ENCODE results near the gene KRTAP9-1. TPM values are rescaled to one million over a fixed set of nuclear protein-coding genes. Genes with fewer than 3 reads are reported as not detected.
"Not testable (repeated sequence)": the region's sequence is repeated elsewhere in the genome, so short reads cannot be mapped to it uniquely, and the experiment has no call there.

The KRTAP9-1 gene
- not detected in 2 replicates for total RNA-seq

GRCh38 chr17:41189837-41190318 is at the start of gene KRTAP9-1:
Gene KRTAP9-1 (plus strand): TSS chr17:41189887. CDS start chr17:41189887, 0 bp downstream.
- intact Hi-C loops (cut with micrococcal nuclease) = not testable (repeated sequence)

GRCh38 chr17:41140360-41141131 is 49.1 kb upstream of the KRTAP9-1 start, which contains the start of gene KRTAP4-6:
Gene KRTAP4-6 (minus strand): TSS chr17:41140544. CDS start chr17:41140487, 57 bp downstream.
- intact Hi-C loops (cut with micrococcal nuclease) = no loop called here

- intact Hi-C loops (cut with micrococcal nuclease) = no loop called here
Measured at GRCh38 chr17:41141361-41141760, 48.3 kb upstream of the KRTAP9-1 start.

- intact Hi-C loops (cut with micrococcal nuclease) = no loop called here
Measured at GRCh38 chr17:41144846-41145245, 44.8 kb upstream of the KRTAP9-1 start.

GRCh38 chr17:41145261-41145660 is 44.4 kb upstream of the KRTAP9-1 start:
- intact Hi-C loops (cut with micrococcal nuclease) = no loop called here

- intact Hi-C loops (cut with micrococcal nuclease) = no loop called here
Measured at GRCh38 chr17:41147531-41148204, 42.0 kb upstream of the KRTAP9-1 start.

- intact Hi-C loops (cut with micrococcal nuclease) = not testable (repeated sequence)
Measured at GRCh38 chr17:41148971-41149651, 40.6 kb upstream of the KRTAP9-1 start.

GRCh38 chr17:41149652-41149985 is 40.1 kb upstream of the KRTAP9-1 start, which contains the start of gene KRTAP4-5:
Gene KRTAP4-5 (minus strand): TSS chr17:41149825. CDS start chr17:41149767, 58 bp downstream.
- intact Hi-C loops (cut with micrococcal nuclease) = no loop called here

- intact Hi-C loops (cut with micrococcal nuclease) = no loop called here
Measured at GRCh38 chr17:41150026-41150425, 39.7 kb upstream of the KRTAP9-1 start.

GRCh38 chr17:41151525-41151924 is 38.2 kb upstream of the KRTAP9-1 start:
- intact Hi-C loops (cut with micrococcal nuclease) = no loop called here

- intact Hi-C loops (cut with micrococcal nuclease) = no loop called here
Measured at GRCh38 chr17:41153856-41154255, 35.8 kb upstream of the KRTAP9-1 start.

GRCh38 chr17:41160190-41160589 is 29.5 kb upstream of the KRTAP9-1 start:
- intact Hi-C loops (cut with micrococcal nuclease) = not testable (repeated sequence)

GRCh38 chr17:41160648-41161047 is 29.0 kb upstream of the KRTAP9-1 start, which contains the start of gene KRTAP4-4:
Gene KRTAP4-4 (minus strand): TSS chr17:41160748. CDS start chr17:41160691, 57 bp downstream.
- intact Hi-C loops (cut with micrococcal nuclease) = no loop called here

- intact Hi-C loops (cut with micrococcal nuclease) = no loop called here
Measured at GRCh38 chr17:41163828-41164227, 25.9 kb upstream of the KRTAP9-1 start.

GRCh38 chr17:41167561-41167960 is 22.1 kb upstream of the KRTAP9-1 start:
- intact Hi-C loops (cut with micrococcal nuclease) = no loop called here

- intact Hi-C loops (cut with micrococcal nuclease) = no loop called here
Measured at GRCh38 chr17:41168121-41168520, 21.6 kb upstream of the KRTAP9-1 start, which contains the start of gene KRTAP4-3. Gene KRTAP4-3 (minus strand): TSS chr17:41168221. CDS start chr17:41168172, 49 bp downstream.

- intact Hi-C loops (cut with micrococcal nuclease) = no loop called here
Measured at GRCh38 chr17:41171886-41172285, 17.8 kb upstream of the KRTAP9-1 start.

GRCh38 chr17:41176744-41177387 is 12.8 kb upstream of the KRTAP9-1 start:
- intact Hi-C loops (cut with micrococcal nuclease) = no loop called here

GRCh38 chr17:41177727-41178271 is 11.9 kb upstream of the KRTAP9-1 start, which contains the start of gene KRTAP4-2:
Gene KRTAP4-2 (minus strand): TSS chr17:41178221. CDS start chr17:41178164, 57 bp downstream.
- intact Hi-C loops (cut with micrococcal nuclease) = no loop called here

- intact Hi-C loops (cut with micrococcal nuclease) = no loop called here
Measured at GRCh38 chr17:41178341-41178740, 11.3 kb upstream of the KRTAP9-1 start.
